ENCODE results near the gene RPL10A. TPM values are rescaled to one million over a fixed set of nuclear protein-coding genes. Genes with fewer than 3 reads are reported as not detected.

The RPL10A gene
- polyA plus RNA-seq, 2 of the 4 experiments (the other 2 are of a cell fraction): 1,150 to 1,645 TPM

DNA sequence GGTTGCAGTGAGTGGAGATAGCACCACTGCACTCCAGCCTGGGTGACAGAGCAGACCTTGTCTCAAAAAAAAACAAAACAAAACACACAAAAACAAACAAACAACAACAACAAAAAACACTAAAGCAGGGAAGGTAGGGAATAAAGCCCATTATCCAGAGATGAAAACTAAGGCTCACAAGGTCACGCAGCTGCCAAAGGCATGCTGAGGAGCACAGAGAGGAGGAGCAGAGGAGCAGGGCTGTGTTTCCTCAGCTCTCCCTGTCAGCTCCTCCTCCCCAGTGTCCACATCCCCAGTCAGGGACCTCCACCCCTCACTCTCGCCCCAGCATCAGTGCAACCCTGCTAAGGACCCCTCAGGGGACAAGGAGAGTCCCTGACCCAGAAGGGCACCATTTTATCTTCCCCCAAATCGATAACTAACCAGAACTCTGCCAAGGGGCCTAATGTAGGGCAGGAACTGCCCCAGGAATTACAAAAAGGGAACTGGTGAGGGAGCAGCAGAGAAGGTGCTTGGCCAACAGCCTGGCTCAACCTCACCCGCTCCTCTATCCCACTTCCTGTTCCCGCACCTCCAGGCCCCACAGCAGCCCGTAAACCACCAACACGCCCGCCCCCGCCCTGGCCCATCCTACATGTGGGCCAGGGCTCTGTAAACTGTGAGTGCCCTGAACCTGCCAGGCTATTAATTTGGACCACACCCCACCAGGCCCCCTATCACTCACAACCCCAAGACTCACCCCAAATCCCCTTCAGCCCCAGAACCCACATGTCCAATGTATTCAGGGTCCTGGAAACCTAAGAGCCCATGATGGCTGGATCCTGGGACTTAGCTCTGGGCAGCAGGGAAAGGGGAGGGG lies 19.7 kb downstream of the RPL10A start:
- DNase-seq (ENCODE audit: low read depth in 1 of 2, low spot score in 1 of 2) (no peak), ATAC-seq (peak in 1 of 2 experiments; percentile 23; a peak in 3 of 6 replicates), FAIRE-seq (no peak)
- POLR2A ChIA-PET: interaction anchor here (0.5 kb wide), 1 partner anchor 47 kb away, joined by 3 read pairs; no protein-coding TSS in a partner anchor
- peaks cover 25% of the 10 kb centered on the region for H3K4me1 ChIP-seq
- H3K4me2 ChIP-seq: no peak overlapping the region
- 61% methylated on average over 9 of the region's 9 CpGs for WGBS (ENCODE audit: missing lambda C conversion rate)
- TF ChIP-seq ZSCAN20 (CRISPR knock-in tag; IDR thresholded peaks at IDR 0.05) (no peak), GATA3 (IDR thresholded peaks at IDR 0.05; ENCODE audit: borderline replicate concordance) (no peak), HEYL (CRISPR knock-in tag; IDR thresholded peaks at IDR 0.05) (no peak), FOXS1 (CRISPR knock-in tag; IDR thresholded peaks at IDR 0.05) (no peak), EHF (CRISPR knock-in tag; IDR thresholded peaks at IDR 0.05) (no peak), RFX5 (IDR thresholded peaks at IDR 0.05) (no peak), ZNF302 (CRISPR knock-in tag; IDR thresholded peaks at IDR 0.05) (no peak), ESRRA (IDR thresholded peaks at IDR 0.05; ENCODE audit: borderline replicate concordance, low read length) (no peak)
- H3K4me3 ChIP-seq: no peak overlapping the region
- no peaks in the 10 kb centered on the region for H3K9me3 ChIP-seq
- CTCF ChIA-PET: interaction anchor here (0.6 to 1.6 kb wide), 3 partner anchors 19 to 468 kb away, joined by 3 read pairs; partner anchors contain the start of gene RPL10A
- H3K27ac ChIP-seq: peak overlapping the region in 1 of 2 experiments; percentile 48; a peak in 1 of 6 replicates

DNA sequence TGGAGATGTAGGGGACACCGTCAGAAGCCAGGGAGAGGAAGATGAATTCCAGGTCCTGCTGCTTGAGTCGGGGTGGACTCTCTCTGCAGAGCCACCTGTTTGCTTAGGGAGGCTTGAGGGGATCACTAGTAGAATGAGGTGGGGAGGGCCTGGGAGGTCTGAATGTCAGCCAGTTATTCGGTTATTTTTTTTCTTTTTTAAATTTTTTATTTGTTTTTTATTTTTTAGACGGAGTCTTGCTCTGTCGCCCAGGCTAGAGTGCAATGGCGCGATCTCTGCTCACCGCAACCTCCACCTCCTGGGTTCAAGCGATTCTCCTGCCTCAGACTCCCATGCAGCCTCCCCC lies 20.3 kb downstream of the RPL10A start:
- Histone ChIP-seq H3K9me3 (no peaks in the 10 kb centered on the region), H3K4me2 (no peak overlapping the region), H3K4me3 (no peak overlapping the region), H3K27ac (no peak overlapping the region), H3K4me1 (peaks cover 25% of the 10 kb centered on the region)
- CTCF ChIA-PET: no interaction called here
- TF ChIP-seq HOXB5 (CRISPR knock-in tag; IDR thresholded peaks at IDR 0.05): no peak
- TF ChIP-seq, protein P1, sequence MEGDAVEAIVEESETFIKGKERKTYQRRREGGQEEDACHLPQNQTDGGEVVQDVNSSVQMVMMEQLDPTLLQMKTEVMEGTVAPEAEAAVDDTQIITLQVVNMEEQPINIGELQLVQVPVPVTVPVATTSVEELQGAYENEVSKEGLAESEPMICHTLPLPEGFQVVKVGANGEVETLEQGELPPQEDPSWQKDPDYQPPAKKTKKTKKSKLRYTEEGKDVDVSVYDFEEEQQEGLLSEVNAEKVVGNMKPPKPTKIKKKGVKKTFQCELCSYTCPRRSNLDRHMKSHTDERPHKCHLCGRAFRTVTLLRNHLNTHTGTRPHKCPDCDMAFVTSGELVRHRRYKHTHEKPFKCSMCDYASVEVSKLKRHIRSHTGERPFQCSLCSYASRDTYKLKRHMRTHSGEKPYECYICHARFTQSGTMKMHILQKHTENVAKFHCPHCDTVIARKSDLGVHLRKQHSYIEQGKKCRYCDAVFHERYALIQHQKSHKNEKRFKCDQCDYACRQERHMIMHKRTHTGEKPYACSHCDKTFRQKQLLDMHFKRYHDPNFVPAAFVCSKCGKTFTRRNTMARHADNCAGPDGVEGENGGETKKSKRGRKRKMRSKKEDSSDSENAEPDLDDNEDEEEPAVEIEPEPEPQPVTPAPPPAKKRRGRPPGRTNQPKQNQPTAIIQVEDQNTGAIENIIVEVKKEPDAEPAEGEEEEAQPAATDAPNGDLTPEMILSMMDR (IDR thresholded peaks at IDR 0.05): no peak
- TF ChIP-seq ESRRA (IDR thresholded peaks at IDR 0.05; ENCODE audit: borderline replicate concordance, low read length): no peak
- TF ChIP-seq CBX8 (IDR thresholded peaks at IDR 0.05): no peak
- TF ChIP-seq, protein P2, sequence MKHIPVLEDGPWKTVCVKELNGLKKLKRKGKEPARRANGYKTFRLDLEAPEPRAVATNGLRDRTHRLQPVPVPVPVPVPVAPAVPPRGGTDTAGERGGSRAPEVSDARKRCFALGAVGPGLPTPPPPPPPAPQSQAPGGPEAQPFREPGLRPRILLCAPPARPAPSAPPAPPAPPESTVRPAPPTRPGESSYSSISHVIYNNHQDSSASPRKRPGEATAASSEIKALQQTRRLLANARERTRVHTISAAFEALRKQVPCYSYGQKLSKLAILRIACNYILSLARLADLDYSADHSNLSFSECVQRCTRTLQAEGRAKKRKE (CRISPR knock-in tag; IDR thresholded peaks at IDR 0.05; ENCODE audit: low read depth): no peak
- no peak for TF ChIP-seq JUNB (IDR thresholded peaks at IDR 0.05)
- no peak for TF ChIP-seq RAD21 (conservative IDR thresholded peaks at IDR 0.05 in 1 of 2, IDR thresholded peaks at IDR 0.05 in 1 of 2)
- no peak for TF ChIP-seq ZNF302 (CRISPR knock-in tag; IDR thresholded peaks at IDR 0.05)
- no peak for TF ChIP-seq ZC3H11A (IDR thresholded peaks at IDR 0.05)
- TF ChIP-seq TFCP2L1 (CRISPR knock-in tag; IDR thresholded peaks at IDR 0.05): no peak
- TF ChIP-seq RFX5 (IDR thresholded peaks at IDR 0.05): no peak
- POLR2A ChIA-PET: no interaction called here
- 82% methylated on average over 9 of the region's 9 CpGs for WGBS (ENCODE audit: missing lambda C conversion rate)
- ATAC-seq: no peak
- FAIRE-seq: no peak
- DNase-seq (ENCODE audit: low read depth in 1 of 2, low spot score in 1 of 2): no peak

DNA sequence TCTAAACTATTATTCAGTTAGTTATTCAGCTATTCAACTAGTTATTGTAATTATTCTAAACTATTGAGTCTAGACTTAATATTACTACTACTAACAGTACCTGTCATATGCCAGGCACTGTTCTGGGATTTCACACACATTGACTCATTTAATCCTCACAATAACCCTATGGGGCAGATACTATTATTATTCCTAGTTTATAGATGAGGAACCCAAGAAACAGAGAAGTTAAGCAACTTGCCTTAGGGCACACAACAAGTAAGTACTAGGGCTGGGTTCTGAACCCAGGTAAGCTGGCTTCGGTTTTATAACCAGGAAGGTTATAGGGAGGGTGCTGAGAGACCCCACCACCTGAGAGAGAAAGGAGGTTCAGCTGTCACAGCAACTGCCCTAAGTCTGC lies 20.9 kb downstream of the RPL10A start:
- FAIRE-seq (no peak), DNase-seq (ENCODE audit: low read depth in 1 of 2, low spot score in 1 of 2) (no peak), ATAC-seq (no peak)
- ChIA-PET CTCF (interaction anchor here (1.1 kb wide), 1 partner anchor 35 kb away, joined by 3 read pairs; no protein-coding TSS in a partner anchor), POLR2A (interaction anchor here (0.6 kb wide), 1 partner anchor 16 kb away, joined by 5 read pairs; no protein-coding TSS in a partner anchor)
- Histone ChIP-seq H3K9me3 (no peaks in the 10 kb centered on the region), H3K4me3 (no peak overlapping the region), H3K4me1 (peaks cover 25% of the 10 kb centered on the region), H3K4me2 (no peak overlapping the region), H3K27ac (no peak overlapping the region)
- 50% methylated on average over 1 of the region's 1 CpG for WGBS (ENCODE audit: missing lambda C conversion rate)
- TF ChIP-seq NR3C1 (IDR thresholded peaks at IDR 0.05) (no peak), ESRRA (IDR thresholded peaks at IDR 0.05; ENCODE audit: borderline replicate concordance, low read length) (no peak), SREBF2 (IDR thresholded peaks at IDR 0.05) (no peak), KDM5A (IDR thresholded peaks at IDR 0.05) (no peak)
- TF ChIP-seq, protein P3, sequence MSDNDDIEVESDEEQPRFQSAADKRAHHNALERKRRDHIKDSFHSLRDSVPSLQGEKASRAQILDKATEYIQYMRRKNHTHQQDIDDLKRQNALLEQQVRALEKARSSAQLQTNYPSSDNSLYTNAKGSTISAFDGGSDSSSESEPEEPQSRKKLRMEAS (IDR thresholded peaks at IDR 0.05): no peak
- TF ChIP-seq, protein P4, sequence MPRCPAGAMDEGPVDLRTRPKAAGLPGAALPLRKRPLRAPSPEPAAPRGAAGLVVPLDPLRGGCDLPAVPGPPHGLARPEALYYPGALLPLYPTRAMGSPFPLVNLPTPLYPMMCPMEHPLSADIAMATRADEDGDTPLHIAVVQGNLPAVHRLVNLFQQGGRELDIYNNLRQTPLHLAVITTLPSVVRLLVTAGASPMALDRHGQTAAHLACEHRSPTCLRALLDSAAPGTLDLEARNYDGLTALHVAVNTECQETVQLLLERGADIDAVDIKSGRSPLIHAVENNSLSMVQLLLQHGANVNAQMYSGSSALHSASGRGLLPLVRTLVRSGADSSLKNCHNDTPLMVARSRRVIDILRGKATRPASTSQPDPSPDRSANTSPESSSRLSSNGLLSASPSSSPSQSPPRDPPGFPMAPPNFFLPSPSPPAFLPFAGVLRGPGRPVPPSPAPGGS (IDR thresholded peaks at IDR 0.05): no peak

Measured in A549 (cell line).